Measurements from ENCODE around the gene RERE.

GRCh38 chr1:8690253-8690525 is 127.3 kb downstream of the RERE start:
- TF ChIP-seq POLR2AphosphoS5 (IDR thresholded peaks at IDR 0.05) = no peak
- no peak for TF ChIP-seq POLR2A (IDR thresholded peaks at IDR 0.05)
- no peak for TF ChIP-seq CTCF (IDR thresholded peaks at IDR 0.05)
- TF ChIP-seq EP300 (IDR thresholded peaks at IDR 0.05) = no peak
